Activated CD8-positive, alpha-beta memory T cell treated with anti-CD3 and anti-CD28 coated beads, Interleukin-2, amount 10 ng/mL, durations not matched to agents 7 days and 5 days (primary cell): ENCODE data around the gene CHST11. TPM values are rescaled to one million over a fixed set of nuclear protein-coding genes. Genes with fewer than 3 reads are reported as not detected.

Source experiments
- ATAC-seq: fragments of 150-1000 bp; cut with Tn5 transposase; one replicate; pipeline ENCODE4 v1.10.0; 2021; ENCODE audit warnings: moderate library complexity
- CTCF ChIA-PET: fragments of 350-600 bp; sonication (Branson Sonifier 250); formaldehyde crosslinking; loops from one replicate; lab custom pipeline; 2021; ENCODE audit warnings: antibody characterized with exemption; lab: Charles Lee
- DNase-seq: peaks from one replicate; pipeline ENCODE4 v3.0.0-alpha.2; 2020
- H3K27ac Mint-ChIP-seq: one replicate; pipeline ENCODE4 v1.8.0; 2021; ENCODE audit warnings: mild to moderate bottlenecking, mixed read lengths
- H3K27me3 Mint-ChIP-seq: one replicate; pipeline ENCODE4 v1.8.0; 2021; ENCODE audit warnings: mixed read lengths
- H3K36me3 Mint-ChIP-seq: one replicate; pipeline ENCODE4 v1.8.0; 2021; ENCODE audit warnings: mild to moderate bottlenecking, mixed read lengths
- H3K4me1 Mint-ChIP-seq: one replicate; pipeline ENCODE4 v1.8.0; 2021; ENCODE audit warnings: mixed read lengths
- H3K4me3 Mint-ChIP-seq: one replicate; pipeline ENCODE4 v1.8.0; 2021; ENCODE audit warnings: mild to moderate bottlenecking, moderate library complexity, mixed read lengths
- H3K9me3 Mint-ChIP-seq: one replicate; pipeline ENCODE4 v1.8.0; 2022; ENCODE audit warnings: low read depth, mixed read lengths
- total RNA-seq, 2 experiments: library from RNA; stranded (reverse); gene quantifications; one replicate each; pipeline ENCODE4 v1.2.3, GENCODE V29; 2021

Gene CHST11
- total RNA-seq, 2 experiments from 2014 or later: 123 to 141 TPM

DNA sequence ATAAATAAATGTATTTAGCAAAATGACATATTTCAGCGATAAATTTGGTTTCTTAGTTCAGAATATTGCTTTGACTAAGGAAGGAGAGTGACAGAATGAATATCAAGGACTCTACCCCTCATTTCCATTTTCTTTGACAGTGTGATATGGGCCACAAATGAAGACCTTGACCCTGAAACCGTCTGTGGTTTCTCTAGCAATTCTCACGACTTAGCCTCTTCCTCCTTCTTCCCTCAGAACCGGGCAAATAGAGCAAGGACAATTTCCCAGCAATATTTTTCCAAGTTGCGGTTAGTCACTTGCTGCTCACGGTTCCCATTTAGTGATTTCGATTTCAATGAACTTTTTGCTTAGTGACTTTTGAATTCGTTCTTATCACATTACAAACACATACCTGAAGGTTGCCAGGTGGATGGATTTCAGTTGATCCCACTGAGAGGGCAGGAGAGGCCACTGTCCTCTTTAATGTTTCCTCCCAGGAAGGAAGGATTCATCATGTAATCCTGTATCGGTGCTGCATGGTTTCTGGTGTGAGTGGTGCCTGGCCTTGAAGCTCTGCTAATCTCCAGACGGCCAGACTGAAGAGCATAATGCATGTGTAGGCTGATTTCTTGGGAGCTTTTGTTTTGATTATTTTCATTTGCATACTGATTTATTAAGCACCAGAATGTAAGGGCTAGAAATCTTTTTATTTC, 77.6 kb downstream of the CHST11 start:
- H3K36me3 Mint-ChIP-seq: peaks cover 54% of the 10 kb centered on the region
- H3K27ac Mint-ChIP-seq: no peak overlapping the region
- CTCF ChIA-PET: interaction anchor here (0.7 to 1.0 kb wide), 2 partner anchors 92 to 152 kb away, joined by 3 read pairs; no protein-coding TSS in a partner anchor
- no peaks in the 10 kb centered on the region for H3K27me3 Mint-ChIP-seq
- H3K9me3 Mint-ChIP-seq: peaks cover 3% of the 10 kb centered on the region
- peaks cover 50% of the 10 kb centered on the region for H3K4me1 Mint-ChIP-seq
- ATAC-seq (no peak), DNase-seq (no peak)
- H3K4me3 Mint-ChIP-seq: no peak overlapping the region

DNA sequence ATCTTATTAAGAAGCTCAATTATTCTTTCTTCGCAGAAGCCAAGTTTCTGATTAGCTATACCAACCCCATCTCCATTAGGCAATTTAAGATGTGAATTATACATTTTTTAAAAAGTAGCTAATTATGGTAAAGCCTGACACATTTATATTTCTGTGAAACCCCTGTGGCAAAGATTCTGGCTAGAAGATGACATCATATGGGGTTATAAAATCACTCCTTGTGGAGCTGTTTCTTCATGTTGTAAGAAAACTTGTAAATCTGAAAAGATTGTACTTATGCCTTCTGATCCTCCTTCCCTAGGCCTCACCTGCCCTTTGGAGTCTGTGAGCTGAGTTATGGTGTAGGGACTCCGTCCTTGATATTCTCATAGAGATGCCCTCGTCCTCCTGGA, 78.1 kb downstream of the CHST11 start:
- no peak for DNase-seq
- ATAC-seq: no peak
- Mint-ChIP-seq H3K27me3 (no peaks in the 10 kb centered on the region), H3K4me1 (peaks cover 49% of the 10 kb centered on the region), H3K36me3 (peaks cover 51% of the 10 kb centered on the region), H3K27ac (no peak overlapping the region), H3K9me3 (peaks cover 3% of the 10 kb centered on the region), H3K4me3 (no peak overlapping the region)
- CTCF ChIA-PET: interaction anchor here (0.7 kb wide), 1 partner anchor 91 kb away, joined by 3 read pairs; no protein-coding TSS in a partner anchor

- DNase-seq: no peak
- Mint-ChIP-seq H3K4me1 (peaks cover 47% of the 10 kb centered on the region), H3K36me3 (peaks cover 48% of the 10 kb centered on the region), H3K4me3 (no peak overlapping the region), H3K27ac (no peak overlapping the region), H3K27me3 (no peaks in the 10 kb centered on the region), H3K9me3 (peaks cover 3% of the 10 kb centered on the region)
- no peak for ATAC-seq
- CTCF ChIA-PET: interaction anchor here (0.7 kb wide), 1 partner anchor 91 kb away, joined by 3 read pairs; no protein-coding TSS in a partner anchor
Measured at GRCh38 chr12:104535369-104535768, 78.6 kb downstream of the CHST11 start.

DNA sequence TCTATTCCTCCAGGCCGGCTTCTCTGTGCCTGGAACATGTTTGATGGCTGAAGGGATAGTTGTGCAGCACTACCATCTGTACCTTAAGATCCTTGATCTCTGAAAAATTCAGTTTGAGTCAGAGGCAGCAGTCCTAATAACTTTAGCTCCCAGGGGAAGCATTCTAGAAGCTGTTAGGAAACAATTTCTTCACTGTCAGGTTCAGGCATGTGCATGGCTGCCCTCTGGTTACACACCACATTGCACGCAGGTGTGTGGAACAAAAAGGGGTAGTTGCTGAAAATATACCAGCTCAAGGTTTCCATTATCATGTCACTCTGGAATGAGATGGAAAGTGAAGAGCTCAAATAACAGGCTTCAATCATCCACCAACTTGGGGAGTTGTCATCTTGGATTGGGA, 80.1 kb downstream of the CHST11 start:
- H3K4me1 Mint-ChIP-seq: peaks cover 53% of the 10 kb centered on the region
- H3K36me3 Mint-ChIP-seq: peaks cover 50% of the 10 kb centered on the region
- H3K4me3 Mint-ChIP-seq: no peak overlapping the region
- no peaks in the 10 kb centered on the region for H3K9me3 Mint-ChIP-seq
- CTCF ChIA-PET: interaction anchor here (0.7 kb wide), 1 partner anchor 25 kb away, joined by 3 read pairs; no protein-coding TSS in a partner anchor
- ATAC-seq (no peak), DNase-seq (no peak)
- H3K27me3 Mint-ChIP-seq: no peaks in the 10 kb centered on the region
- no peak overlapping the region for H3K27ac Mint-ChIP-seq

GRCh38 chr12:104538056-104538455, 81.3 kb downstream of the CHST11 start:
- CTCF ChIA-PET: no interaction called here
- no peaks in the 10 kb centered on the region for H3K9me3 Mint-ChIP-seq
- no peak overlapping the region for H3K27ac Mint-ChIP-seq
- peaks cover 45% of the 10 kb centered on the region for H3K4me1 Mint-ChIP-seq
- H3K36me3 Mint-ChIP-seq: peaks cover 56% of the 10 kb centered on the region
- no peak for ATAC-seq
- no peaks in the 10 kb centered on the region for H3K27me3 Mint-ChIP-seq
- H3K4me3 Mint-ChIP-seq: no peak overlapping the region
- no peak for DNase-seq

DNA sequence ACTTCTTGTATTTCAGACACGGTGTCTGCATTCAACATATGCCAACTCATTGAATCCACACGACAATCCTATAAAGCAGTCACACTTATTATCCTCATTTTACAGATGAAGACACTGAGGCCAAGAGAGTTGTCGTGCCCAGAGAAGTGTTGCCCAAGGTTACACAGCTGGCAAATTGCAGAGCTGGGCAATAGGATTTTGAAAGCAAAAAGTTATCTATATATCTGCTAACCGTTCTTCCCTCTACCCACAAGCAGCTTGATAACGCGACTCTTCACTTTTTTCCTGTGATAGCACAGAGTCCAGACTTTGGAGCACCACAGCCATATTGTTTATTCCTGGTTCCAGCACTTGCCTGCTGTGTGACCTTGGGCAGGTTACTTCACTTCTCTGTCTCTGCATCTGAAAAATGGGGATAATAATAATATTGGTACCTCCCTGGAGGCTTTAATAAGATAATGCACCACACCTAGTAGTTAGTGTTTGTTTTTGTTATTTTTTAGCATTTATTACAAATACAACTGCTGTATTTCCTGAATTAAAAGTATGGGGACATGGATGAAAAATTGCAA, 82.2 kb downstream of the CHST11 start:
- no peaks in the 10 kb centered on the region for H3K9me3 Mint-ChIP-seq
- ATAC-seq (no peak), DNase-seq (no peak)
- peaks cover 62% of the 10 kb centered on the region for H3K36me3 Mint-ChIP-seq
- peaks cover 36% of the 10 kb centered on the region for H3K4me1 Mint-ChIP-seq
- CTCF ChIA-PET: no interaction called here
- no peaks in the 10 kb centered on the region for H3K27me3 Mint-ChIP-seq
- H3K27ac Mint-ChIP-seq: no peak overlapping the region
- no peak overlapping the region for H3K4me3 Mint-ChIP-seq

DNA sequence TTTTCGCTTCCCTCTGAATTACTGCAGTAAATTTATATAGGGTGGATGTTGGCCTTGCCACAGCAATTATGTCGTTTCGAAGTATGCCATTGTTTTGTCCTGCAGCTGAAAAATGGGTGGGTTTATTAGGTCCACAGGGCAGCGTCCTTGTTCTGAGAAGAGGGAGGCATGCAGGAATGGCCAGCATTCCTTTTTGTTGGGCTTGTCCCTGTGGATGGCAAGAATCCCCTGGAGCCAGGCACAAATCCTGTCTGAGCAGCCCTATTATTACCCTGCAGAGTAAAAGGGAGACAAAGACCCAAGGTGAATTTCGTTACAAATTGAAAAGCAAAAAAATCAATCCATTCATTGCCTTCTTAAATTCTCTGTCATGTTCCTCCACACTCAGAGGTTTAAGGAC, 88.1 kb downstream of the CHST11 start:
- H3K27ac Mint-ChIP-seq: no peak overlapping the region
- DNase-seq: no peak
- no peak overlapping the region for H3K4me3 Mint-ChIP-seq
- CTCF ChIA-PET: interaction anchor here (1.2 kb wide), 1 partner anchor 86 kb away, joined by 3 read pairs; no protein-coding TSS in a partner anchor
- no peak for ATAC-seq
- H3K27me3 Mint-ChIP-seq: no peaks in the 10 kb centered on the region
- peaks cover 58% of the 10 kb centered on the region for H3K36me3 Mint-ChIP-seq
- peaks cover 27% of the 10 kb centered on the region for H3K4me1 Mint-ChIP-seq
- peaks cover 2% of the 10 kb centered on the region for H3K9me3 Mint-ChIP-seq

DNA sequence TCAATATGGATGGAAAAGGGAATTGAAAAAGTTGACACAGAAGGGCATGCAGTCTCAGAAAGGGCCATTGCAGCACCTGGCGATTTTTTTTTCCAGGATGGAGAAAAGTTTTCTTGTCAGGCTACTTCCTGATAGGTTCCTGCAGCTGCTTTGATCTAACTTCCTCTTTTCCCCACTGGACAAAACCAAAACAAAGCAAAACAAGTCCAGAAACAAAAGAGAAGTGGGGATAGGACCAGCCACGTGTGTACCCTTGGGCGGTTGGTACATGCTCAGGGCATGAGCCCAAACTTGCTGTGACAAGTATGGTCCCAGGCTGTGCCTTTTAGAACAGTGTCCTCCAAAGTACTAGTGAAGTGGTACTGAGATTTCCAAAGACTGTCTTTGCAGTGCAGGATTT, 89.8 kb downstream of the CHST11 start:
- CTCF ChIA-PET: interaction anchor here (0.6 to 1.5 kb wide), 3 partner anchors 22 to 36 kb away, joined by 3 read pairs; no protein-coding TSS in a partner anchor
- H3K36me3 Mint-ChIP-seq: peaks cover 60% of the 10 kb centered on the region
- ATAC-seq (no peak), DNase-seq (no peak)
- peaks cover 28% of the 10 kb centered on the region for H3K4me1 Mint-ChIP-seq
- H3K27me3 Mint-ChIP-seq: no peaks in the 10 kb centered on the region
- no peak overlapping the region for H3K27ac Mint-ChIP-seq
- H3K9me3 Mint-ChIP-seq: peaks cover 2% of the 10 kb centered on the region
- no peak overlapping the region for H3K4me3 Mint-ChIP-seq

- Mint-ChIP-seq H3K36me3 (peaks cover 62% of the 10 kb centered on the region), H3K4me1 (peaks cover 32% of the 10 kb centered on the region), H3K9me3 (peaks cover 2% of the 10 kb centered on the region), H3K27ac (no peak overlapping the region), H3K4me3 (no peak overlapping the region), H3K27me3 (no peaks in the 10 kb centered on the region)
- ATAC-seq: no peak
- no peak for DNase-seq
- CTCF ChIA-PET: interaction anchor here (1.5 kb wide), 1 partner anchor 21 kb away, joined by 3 read pairs; no protein-coding TSS in a partner anchor
Measured at GRCh38 chr12:104547235-104547634, 90.5 kb downstream of the CHST11 start.

GRCh38 chr12:104549815-104550480, 93.2 kb downstream of the CHST11 start:
- no peak for DNase-seq
- Mint-ChIP-seq H3K27me3 (no peaks in the 10 kb centered on the region), H3K4me3 (no peak overlapping the region), H3K9me3 (peaks cover 15% of the 10 kb centered on the region), H3K36me3 (peaks cover 67% of the 10 kb centered on the region), H3K27ac (no peak overlapping the region), H3K4me1 (peaks cover 51% of the 10 kb centered on the region)
- ATAC-seq: no peak
- CTCF ChIA-PET: no interaction called here

GRCh38 chr12:104551313-104551931, 94.7 kb downstream of the CHST11 start:
- H3K27me3 Mint-ChIP-seq: no peaks in the 10 kb centered on the region
- peaks cover 56% of the 10 kb centered on the region for H3K4me1 Mint-ChIP-seq
- DNase-seq: no peak
- no peak overlapping the region for H3K27ac Mint-ChIP-seq
- H3K9me3 Mint-ChIP-seq: peaks cover 15% of the 10 kb centered on the region
- ATAC-seq: no peak
- no peak overlapping the region for H3K4me3 Mint-ChIP-seq
- peaks cover 67% of the 10 kb centered on the region for H3K36me3 Mint-ChIP-seq
- CTCF ChIA-PET: interaction anchor here (0.6 kb wide), 1 partner anchor 94 kb away, joined by 3 read pairs; no protein-coding TSS in a partner anchor

- CTCF ChIA-PET: no interaction called here
- ATAC-seq (no peak), DNase-seq (no peak)
- no peaks in the 10 kb centered on the region for H3K27me3 Mint-ChIP-seq
- H3K36me3 Mint-ChIP-seq: peaks cover 66% of the 10 kb centered on the region
- no peak overlapping the region for H3K4me3 Mint-ChIP-seq
- peaks cover 15% of the 10 kb centered on the region for H3K9me3 Mint-ChIP-seq
- H3K27ac Mint-ChIP-seq: no peak overlapping the region
- peaks cover 48% of the 10 kb centered on the region for H3K4me1 Mint-ChIP-seq
Measured at GRCh38 chr12:104553421-104553820, 96.7 kb downstream of the CHST11 start.

GRCh38 chr12:104555648-104556047, 98.9 kb downstream of the CHST11 start:
- Mint-ChIP-seq H3K27ac (no peak overlapping the region), H3K4me3 (no peak overlapping the region), H3K27me3 (no peaks in the 10 kb centered on the region), H3K4me1 (peaks cover 38% of the 10 kb centered on the region), H3K36me3 (peaks cover 68% of the 10 kb centered on the region), H3K9me3 (peaks cover 13% of the 10 kb centered on the region)
- no peak for ATAC-seq
- CTCF ChIA-PET: no interaction called here
- no peak for DNase-seq
